Heart right ventricle (tissue), 16 donors: ENCODE measurements around the gene SBDS. TPM values are rescaled to one million over a fixed set of nuclear protein-coding genes. Genes with fewer than 3 reads are reported as not detected.

Source experiments
- ATAC-seq, 8 donors: fragments of 200-7000 bp; cut with Tn5 transposase; one replicate each; pipeline ENCODE4 v1.9.1; 2020; ENCODE audit warnings: mild to moderate bottlenecking in 8 of 8, moderate library complexity in 8 of 8, moderate number of reproducible peaks in 1 of 8
- DNase-seq, 2 donors: peaks; one replicate each; pipeline ENCODE4 v3.0.0-alpha.2; 2020
- H3K27ac ChIP-seq, 10 donors: fragments of 200-600 bp; sonication (generic) in 2 of 10; one replicate each; pipeline versions ENCODE4 v1.5.0 to v1.8.0; 2020 to 2022; ENCODE audit warnings: mild to moderate bottlenecking in 3 of 10
- H3K27me3 ChIP-seq, 7 donors: fragments of 200-600 bp; one replicate each; pipeline ENCODE4 v1.8.0; 2021 to 2022; ENCODE audit warnings: mild to moderate bottlenecking in 2 of 7
- H3K36me3 ChIP-seq, 9 donors: fragments of 200-600 bp; sonication (generic) in 1 of 9; one replicate each; pipeline versions ENCODE4 v1.5.0 to v1.8.0; 2020 to 2022; ENCODE audit warnings: mild to moderate bottlenecking in 2 of 9
- H3K4me1 ChIP-seq, 9 donors: fragments of 200-600 bp; sonication (generic) in 1 of 9; one replicate each; pipeline versions ENCODE4 v1.5.0 to v1.8.0; 2020 to 2022; ENCODE audit warnings: mild to moderate bottlenecking in 4 of 9
- H3K4me3 ChIP-seq, 10 donors: fragments of 200-600 bp; sonication (generic) in 2 of 10; one replicate each; pipeline versions ENCODE4 v1.5.0 to v1.8.0; 2020 to 2022; ENCODE audit warnings: mild to moderate bottlenecking in 7 of 10, moderate library complexity in 2 of 10
- H3K9me3 ChIP-seq, 11 donors: fragments of 200-600 bp in 10 of 11; sonication (generic) in 2 of 11; one replicate each; pipeline versions ENCODE4 v1.5.0 to v1.8.0; 2013 to 2022; ENCODE audit warnings: mild to moderate bottlenecking in 2 of 11, control low read depth in 1 of 11, moderate library complexity in 1 of 11
- WGBS, 2 donors: extraction: QIAGEN DNeasy Blood & Tissue Kit; methylation state at CpG; one replicate each; pipeline ENCODE4 v1.1.7; 2013; ENCODE audit warnings: inconsistent platforms in 1 of 2; 5-methylcytosine and 5-hydroxymethylcytosine counted together
- intact Hi-C, 10 donors: fragments of 100-400 bp; cut with DNase I; formaldehyde crosslinking; loops; one replicate each; pipeline versions ENCODE4 v1.11.1 to v1.14.2; 2022
- polyA plus RNA-seq, 2 donors: library from polyadenylated mRNA; stranded (reverse); fragments of 200-250 nt; gene quantifications; one replicate each; pipeline ENCODE4 v1.2.3, GENCODE V29; 2013
- total RNA-seq, 10 donors: library from RNA; stranded (reverse); fragmentation: NEBNext Ultra II Directional in 3 of 10; extraction: Animal tissue kit (Norgen Biotek cat#: 25700) in 3 of 10; gene quantifications; one replicate each; pipeline versions ENCODE4 v1.2.1 to v1.2.4, GENCODE V29; 2021 to 2023
- TF ChIP-seq, protein P1 (sequence below), 9 donors: fragments of 200-600 bp; sonication (generic) in 2 of 9; IDR thresholded peaks; one replicate each; pipeline versions ENCODE4 v1.5.0 to v1.8.0; 2021 to 2022; ENCODE audit warnings: antibody characterized with exemption in 9 of 9, mild to moderate bottlenecking in 5 of 9, moderate library complexity in 1 of 9
- donor health status: Arrhythmogenic right ventricular cardiomyopathy.
- donor health status: ischemic (EF 13 %, LVEDD 7.1; RV severe dilation, severe dysfunction).
- donor health status: healthy with polysubstance abuse.
- donor health status: DM: no; HTN: yes; CAD: no.
- donor health status: DM: no; HTN: no; CAD: no.
- donor health status: ischemic (EF 25% LVEDD 6.9; RV normal size, moderate dysfunction).
- donor health status: ischemic (EF 25% LVEDD 5.7; RV mildly dilated, moderate dysfunction).
- donor health status: healthy.
- donor health status: DM: yes; HTN: yes; CAD: no.
- donor health status: Ischemic cardiomyopathy.
- donor health status: ischemic (EF 35%, LVEDD 5.7; RV mildly dilated, moderate dysfunction).
- donor health status: nonischemic (EF 11% LVEDD 7.7; RV severe dilation, severe dysfunction).
- donor health status: DM: yes; HTN: yes; CAD: no.
- donor health status: PGD.
- donor health status: ischemic (EF 29% LVEDD 5.4; RV normal size, mild dysfunction).
- donor health status: nonischemic (EF 23%, LVEDD 6.1; RV moderate dilation, normal function).

Gene SBDS
- total and polyA plus RNA-seq, 12 donors = 107 to 351 (median 242) TPM

DNA sequence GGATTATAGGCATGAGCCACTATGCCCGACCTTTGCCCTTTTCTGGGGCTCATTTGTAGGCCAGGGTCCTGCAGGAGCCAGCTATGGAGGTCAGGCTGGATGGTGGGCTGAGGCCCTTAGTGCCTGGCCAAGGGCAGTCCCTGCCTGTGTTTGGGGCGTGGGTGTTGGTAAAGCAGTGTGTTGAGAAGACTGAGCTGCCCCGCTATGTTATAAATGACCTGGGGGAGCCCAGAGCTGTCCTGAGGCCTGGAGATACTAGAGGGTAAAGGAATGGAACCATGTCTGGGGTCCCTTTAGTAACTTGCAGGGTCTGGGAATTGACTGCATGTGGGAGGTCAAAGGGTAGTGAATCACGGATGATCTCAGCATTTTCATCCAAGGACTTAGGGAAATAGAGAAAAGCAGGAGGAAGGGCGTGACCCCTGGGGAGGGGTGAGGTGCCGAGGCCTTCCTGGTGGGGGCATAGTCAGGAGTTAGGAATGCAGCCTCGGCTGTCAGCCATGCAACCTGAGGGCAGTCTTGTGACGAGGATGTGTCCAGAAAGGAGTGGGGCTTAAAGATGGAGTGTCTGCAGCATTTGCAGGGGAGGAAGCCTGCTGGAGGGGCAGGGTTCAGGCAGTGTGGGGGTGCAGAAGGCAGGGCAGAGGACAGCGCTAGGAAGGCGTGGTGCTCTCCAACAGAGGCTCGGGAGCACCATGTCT is 42.9 kb downstream of the SBDS start:
- H3K9me3 ChIP-seq = no peaks in the 10 kb centered on the region
- peaks cover 0 to 100% (median 67%) of the 10 kb centered on the region in 9 donors for H3K36me3 ChIP-seq
- ATAC-seq (peak in 2 of 8 donors; percentile 35 to 72), DNase-seq (no peak)
- H3K4me1 ChIP-seq = peaks cover 0 to 8% (median 0%) of the 10 kb centered on the region in 9 donors
- WGBS, 2 donors = 76 to 78% methylated on average over 11 of the region's 11 CpGs
- H3K27ac ChIP-seq = peak overlapping the region in 1 of 10 donors; percentile 6
- H3K4me3 ChIP-seq = no peak overlapping the region
- intact Hi-C loops = no loop called here
- TF ChIP-seq, protein P1, sequence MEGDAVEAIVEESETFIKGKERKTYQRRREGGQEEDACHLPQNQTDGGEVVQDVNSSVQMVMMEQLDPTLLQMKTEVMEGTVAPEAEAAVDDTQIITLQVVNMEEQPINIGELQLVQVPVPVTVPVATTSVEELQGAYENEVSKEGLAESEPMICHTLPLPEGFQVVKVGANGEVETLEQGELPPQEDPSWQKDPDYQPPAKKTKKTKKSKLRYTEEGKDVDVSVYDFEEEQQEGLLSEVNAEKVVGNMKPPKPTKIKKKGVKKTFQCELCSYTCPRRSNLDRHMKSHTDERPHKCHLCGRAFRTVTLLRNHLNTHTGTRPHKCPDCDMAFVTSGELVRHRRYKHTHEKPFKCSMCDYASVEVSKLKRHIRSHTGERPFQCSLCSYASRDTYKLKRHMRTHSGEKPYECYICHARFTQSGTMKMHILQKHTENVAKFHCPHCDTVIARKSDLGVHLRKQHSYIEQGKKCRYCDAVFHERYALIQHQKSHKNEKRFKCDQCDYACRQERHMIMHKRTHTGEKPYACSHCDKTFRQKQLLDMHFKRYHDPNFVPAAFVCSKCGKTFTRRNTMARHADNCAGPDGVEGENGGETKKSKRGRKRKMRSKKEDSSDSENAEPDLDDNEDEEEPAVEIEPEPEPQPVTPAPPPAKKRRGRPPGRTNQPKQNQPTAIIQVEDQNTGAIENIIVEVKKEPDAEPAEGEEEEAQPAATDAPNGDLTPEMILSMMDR (IDR thresholded peaks at IDR 0.05) = no peak
- H3K27me3 ChIP-seq = no peaks in the 10 kb centered on the region

DNA sequence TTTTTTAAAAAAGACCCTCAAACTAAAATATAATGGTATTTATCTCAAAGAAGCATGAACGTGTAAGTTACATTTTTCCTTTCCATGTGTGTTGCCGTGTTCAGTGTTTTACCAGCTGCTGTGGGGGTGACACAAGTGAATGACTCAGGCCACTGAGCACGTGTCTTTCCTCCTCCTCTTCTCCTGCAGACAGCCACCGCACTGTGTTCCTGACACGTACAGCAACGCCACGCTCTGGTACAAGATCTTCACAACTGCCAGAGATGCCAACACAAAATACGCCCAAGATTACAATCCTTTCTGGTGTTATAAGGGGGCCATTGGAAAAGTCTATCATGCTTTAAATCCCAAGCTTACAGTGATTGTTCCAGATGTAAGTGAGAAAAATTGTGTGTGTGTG is 44.6 kb downstream of the SBDS start:
- no peaks in the 10 kb centered on the region for H3K27me3 ChIP-seq
- intact Hi-C loops = no loop called here
- peaks cover 0 to 100% (median 68%) of the 10 kb centered on the region in 9 donors for H3K36me3 ChIP-seq
- H3K27ac ChIP-seq = no peak overlapping the region
- H3K9me3 ChIP-seq = no peaks in the 10 kb centered on the region
- DNase-seq = no peak
- ATAC-seq = no peak
- WGBS, 2 donors = 90 to 91% methylated on average over 8 of the region's 8 CpGs
- TF ChIP-seq, protein P1 (IDR thresholded peaks at IDR 0.05) = no peak
- H3K4me1 ChIP-seq = peaks cover 0 to 8% (median 0%) of the 10 kb centered on the region in 9 donors
- no peak overlapping the region for H3K4me3 ChIP-seq

DNA sequence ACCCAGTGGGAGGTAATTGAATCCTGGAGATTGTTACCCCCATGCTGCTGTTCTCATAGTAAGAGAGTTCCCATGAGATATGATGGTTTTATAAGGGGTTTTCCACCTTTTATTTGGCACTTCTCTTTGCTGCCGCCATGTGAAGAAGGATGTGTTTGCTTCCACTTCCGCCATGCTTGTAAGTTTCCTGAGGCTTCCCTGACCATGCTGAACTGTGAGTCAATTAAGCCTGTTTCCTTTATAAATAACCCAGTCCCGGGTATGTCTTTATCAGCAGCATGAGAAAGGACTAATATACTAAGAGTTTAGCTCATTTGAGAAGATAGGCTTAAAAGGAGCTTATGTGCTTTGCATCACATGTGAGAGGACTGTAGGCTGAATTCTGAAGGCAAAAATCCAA is 45.1 kb downstream of the SBDS start:
- Histone ChIP-seq H3K36me3 (peaks cover 0 to 100% (median 68%) of the 10 kb centered on the region in 9 donors), H3K27me3 (no peaks in the 10 kb centered on the region), H3K27ac (no peak overlapping the region), H3K4me3 (no peak overlapping the region), H3K9me3 (no peaks in the 10 kb centered on the region), H3K4me1 (peaks cover 0 to 8% (median 0%) of the 10 kb centered on the region in 9 donors)
- intact Hi-C loops = no loop called here
- DNase-seq (no peak), ATAC-seq (no peak)
- 72% methylated on average over 3 of the region's 3 CpGs for WGBS, 2 donors
- TF ChIP-seq, protein P1 (IDR thresholded peaks at IDR 0.05) = no peak

DNA sequence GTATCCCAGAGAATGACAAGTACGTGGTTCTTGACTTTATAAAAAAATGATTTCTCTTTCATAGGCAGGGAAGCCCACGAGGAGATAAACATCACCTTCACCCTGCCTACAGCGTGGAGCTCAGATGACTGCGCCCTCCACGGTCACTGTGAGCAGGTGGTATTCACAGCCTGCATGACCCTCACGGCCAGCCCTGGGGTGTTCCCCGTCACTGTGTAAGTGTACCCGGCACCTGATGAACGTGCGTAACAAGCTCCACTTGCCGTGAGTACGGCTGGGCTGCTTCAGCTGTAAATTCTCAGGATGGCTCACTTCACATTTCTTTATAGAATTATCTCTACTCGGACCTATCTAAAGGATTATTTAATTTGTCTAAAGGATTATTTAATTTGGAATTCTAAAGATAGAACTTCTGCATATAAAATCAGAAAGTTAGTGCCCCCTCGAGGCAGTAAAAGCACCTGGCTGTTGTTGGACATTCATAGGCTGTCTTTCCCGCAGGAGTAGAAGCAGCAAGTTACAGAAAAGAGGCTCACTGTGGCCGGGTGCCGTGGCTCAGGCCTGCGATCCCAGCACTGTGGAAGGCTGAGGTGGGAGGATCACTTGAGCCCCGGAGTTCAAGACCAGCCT is 46.8 kb downstream of the SBDS start:
- ATAC-seq = no peak
- Histone ChIP-seq H3K4me3 (no peak overlapping the region), H3K4me1 (peaks cover 0 to 8% (median 0%) of the 10 kb centered on the region in 9 donors), H3K9me3 (no peaks in the 10 kb centered on the region), H3K27me3 (no peaks in the 10 kb centered on the region), H3K36me3 (peaks cover 0 to 100% (median 65%) of the 10 kb centered on the region in 9 donors), H3K27ac (no peak overlapping the region)
- intact Hi-C loops = no loop called here
- TF ChIP-seq, protein P1 (IDR thresholded peaks at IDR 0.05) = no peak
- WGBS, 2 donors = 93% methylated on average over 19 of the region's 19 CpGs
- DNase-seq = no peak
